B cell (primary cell): ENCODE data around the gene GORASP1. TPM values are rescaled to one million over a fixed set of nuclear protein-coding genes. Genes with fewer than 3 reads are reported as not detected.
A peak's percentile ranks its signal among the peaks of the same experiment; 100 is the strongest.

ENCODE experiments used
- ATAC-seq: fragments of 200-7000 bp; cut with Tn5 transposase; one replicate; pipeline ENCODE4 v1.10.0; 2021; ENCODE audit warnings: low read depth, mild to moderate bottlenecking, moderate number of reproducible peaks, moderate library complexity
- CTCF ChIA-PET: fragments of 350-600 bp; sonication (Branson Sonifier 250); formaldehyde crosslinking; loops from one replicate; lab custom pipeline; 2021; ENCODE audit warnings: antibody characterized with exemption, inconsistent platforms; lab: Charles Lee
- POLR2A ChIA-PET: fragments of 350-600 bp; sonication (Branson Sonifier 250); formaldehyde crosslinking; loops from one replicate; lab custom pipeline; 2021; ENCODE audit warnings: antibody characterized with exemption; lab: Charles Lee
- DNase-seq: peaks from one replicate; pipeline ENCODE4 v3.0.0; 2013
- H2AFZ ChIP-seq: 2 replicates; pipeline ENCODE4 v1.6.1; 2012; ENCODE audit warnings: mild to moderate bottlenecking, low read depth, low read length; ENCODE audit not compliant: insufficient read depth, poor library complexity, severe bottlenecking
- H3K27ac ChIP-seq, 2 donors: 1 replicate in 1 of 2; 2 replicates in 1 of 2; pipeline ENCODE4 v1.5.1; 2012 to 2013; ENCODE audit warnings: low read length in 2 of 2, mild to moderate bottlenecking in 2 of 2, moderate library complexity in 1 of 2
- H3K27me3 ChIP-seq, 4 experiments: fragments of 200-600 bp in 1 of 4; sonication (generic) in 1 of 4; replicated peaks in 1 of 4; 1 replicate in 2 of 4; 2 replicates in 2 of 4; pipeline versions ENCODE4 v1.6.1 to v1.7.0; 2013 to 2016; ENCODE audit warnings: low read length in 3 of 4, mild to moderate bottlenecking in 2 of 4, mixed read lengths in 1 of 4, moderate library complexity in 1 of 4; ENCODE audit not compliant: insufficient read depth in 4 of 4, control insufficient read depth in 3 of 4; ENCODE audit errors: control extremely low read depth in 1 of 4
- H3K36me3 ChIP-seq, 2 experiments: replicated peaks in 1 of 2; 1 replicate in 1 of 2; 2 replicates in 1 of 2; pipeline versions ENCODE4 v1.6.1 to v1.7.1; 2013; ENCODE audit warnings: low read length in 1 of 2; ENCODE audit not compliant: insufficient read depth in 2 of 2, control insufficient read depth in 1 of 2; ENCODE audit errors: control extremely low read depth in 1 of 2, extremely low read depth in 1 of 2
- H3K4me1 ChIP-seq, 2 donors: fragments of 200-600 bp in 1 of 2; sonication (generic) in 1 of 2; 1 replicate in 1 of 2; 2 replicates in 1 of 2; pipeline versions ENCODE4 v1.5.1 to v1.6.1; 2013 to 2017; ENCODE audit warnings: low read length in 2 of 2; ENCODE audit not compliant: control insufficient read depth in 2 of 2, insufficient read depth in 2 of 2
- H3K4me2 ChIP-seq: replicated peaks from 2 replicates; pipeline ENCODE3; 2012; ENCODE audit warnings: mild to moderate bottlenecking, low read depth, low read length; ENCODE audit not compliant: poor library complexity, severe bottlenecking
- H3K4me3 ChIP-seq, 5 experiments: fragments of 200-600 bp in 1 of 5; sonication (generic) in 1 of 5; 1 replicate in 3 of 5; 2 replicates in 2 of 5; pipeline versions ENCODE4 v1.5.1 to v1.7.0; 2011 to 2016; ENCODE audit warnings: low read length in 4 of 5, mild to moderate bottlenecking in 4 of 5, low read depth in 2 of 5, control low read depth in 1 of 5, moderate library complexity in 1 of 5; ENCODE audit not compliant: insufficient read depth in 1 of 5; ENCODE audit errors: control extremely low read depth in 1 of 5, extremely low read depth in 1 of 5
- H3K79me2 ChIP-seq: fragments of 200-600 bp; sonication (generic); one replicate; pipeline ENCODE4 v1.6.0; 2016; ENCODE audit warnings: low read length; ENCODE audit not compliant: control insufficient read depth, insufficient read depth
- H3K9ac ChIP-seq: fragments of 200-600 bp; sonication (generic); 2 replicates; pipeline ENCODE4 v1.6.1; 2017; ENCODE audit warnings: mild to moderate bottlenecking, low read length, moderate library complexity
- H3K9me3 ChIP-seq, 3 donors: one replicate each; pipeline versions ENCODE4 v1.6.1 to v1.7.1; 2013; ENCODE audit warnings: low read length in 2 of 3; ENCODE audit not compliant: control insufficient read depth in 2 of 3, insufficient read depth in 1 of 3; ENCODE audit errors: control extremely low read depth in 1 of 3
- H4K20me1 ChIP-seq: 2 replicates; pipeline ENCODE4 v1.6.0; 2012; ENCODE audit warnings: mild to moderate bottlenecking, low read length; ENCODE audit not compliant: insufficient read depth, control insufficient read depth, poor library complexity, severe bottlenecking
- H3K27ac Mint-ChIP-seq: one replicate; pipeline ENCODE4 v1.8.0; 2021; ENCODE audit warnings: mixed read lengths
- H3K27me3 Mint-ChIP-seq: one replicate; pipeline ENCODE4 v1.8.0; 2021; ENCODE audit warnings: mixed read lengths
- H3K4me1 Mint-ChIP-seq: one replicate; pipeline ENCODE4 v1.8.0; 2021; ENCODE audit warnings: mixed read lengths
- H3K4me3 Mint-ChIP-seq: one replicate; pipeline ENCODE4 v1.8.0; 2021; ENCODE audit warnings: mixed read lengths
- H3K9me3 Mint-ChIP-seq: one replicate; pipeline ENCODE4 v1.8.0; 2022; ENCODE audit warnings: mixed read lengths; ENCODE audit not compliant: insufficient read depth
- EZH2 ChIP-seq: IDR thresholded peaks from 2 replicates; pipeline ENCODE4 v1.6.1; 2012; ENCODE audit warnings: borderline replicate concordance, low read depth, mild to moderate bottlenecking, moderate library complexity, low read length; ENCODE audit not compliant: insufficient read depth, poor library complexity, severe bottlenecking
- WGBS: methylation state at CpG from one replicate; pipeline ENCODE4 v1.1.5; 2013; ENCODE audit warnings: missing lambda C conversion rate; ENCODE audit not compliant: insufficient coverage; 5-methylcytosine and 5-hydroxymethylcytosine counted together
- intact Hi-C: fragments of 100-400 bp; cut with micrococcal nuclease; formaldehyde crosslinking; loops from one replicate; pipeline ENCODE4 v1.10.0; 2022
- polyA plus RNA-seq: library from polyadenylated mRNA; depleted of rRNA; stranded (reverse); fragments of >200 nt; gene quantifications from 2 replicates; pipeline ENCODE4 v1.2.3, GENCODE V29; 2012
- total RNA-seq, 2 donors: library from RNA; stranded (reverse); fragments of 120-200 nt in 1 of 2; gene quantifications; 1 replicate in 1 of 2; 2 replicates in 1 of 2; pipeline versions ENCODE4 v1.2.3 to v1.2.4, GENCODE V29; 2013 to 2022
- TF ChIP-seq, protein P1 (sequence below): fragments of 200-600 bp; IDR thresholded peaks from one replicate; pipeline ENCODE4 v1.8.0; 2022; ENCODE audit warnings: antibody characterized with exemption, mild to moderate bottlenecking

GORASP1 gene
- total and polyA plus RNA-seq, 2 donors (not counting 1 experiment from before 2014, with no cell fraction given), result 81.7 to 84.0 TPM

DNA sequence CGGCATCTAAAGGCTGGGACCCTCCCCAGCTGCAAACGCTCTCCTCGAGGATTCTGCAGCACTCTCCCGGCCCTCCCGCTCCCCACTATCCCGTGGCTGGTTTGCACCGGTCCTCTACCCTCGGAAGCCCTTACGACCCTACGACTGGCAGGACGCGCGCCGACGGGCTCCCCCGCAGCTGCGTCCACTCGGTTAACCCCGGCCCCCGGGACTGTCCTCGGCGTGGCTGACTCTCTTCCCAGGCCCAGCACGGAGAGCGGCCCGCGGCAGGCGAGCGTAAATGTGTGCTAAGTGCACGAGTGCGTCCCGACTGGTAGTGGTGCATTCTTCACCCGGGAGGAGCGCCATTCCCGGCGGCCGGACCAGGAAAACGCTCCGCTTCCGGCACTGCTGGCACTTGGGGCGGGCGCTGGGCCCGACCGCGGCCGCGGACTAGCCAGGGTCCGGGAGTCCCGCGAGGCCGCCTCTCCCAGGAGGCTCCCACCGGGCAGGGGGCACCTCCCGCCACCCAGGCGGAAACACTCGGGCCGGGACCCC, 508 bp downstream of the GORASP1 start:
- DNase-seq, result no peak

More for the DNA sequence above, 508 bp downstream of the GORASP1 start:
- peak overlapping the region; percentile 4 to 99 (median 96) for H3K4me3 ChIP-seq
- peak overlapping the region; percentile 80 for H3K27ac Mint-ChIP-seq
- H3K27me3 Mint-ChIP-seq, result no peaks in the 10 kb centered on the region
- no peaks in the 10 kb centered on the region for H3K9me3 Mint-ChIP-seq
- ChIA-PET CTCF (interaction anchor here (1.1 to 5.0 kb wide), 8 partner anchors 9 to 181 kb away, joined by 3 to 44 read pairs (median 18); no protein-coding TSS in a partner anchor), POLR2A (interaction anchor here (1.0 to 2.2 kb wide), 3 partner anchors 11 to 181 kb away, joined by 3 to 8 read pairs (median 3); no protein-coding TSS in a partner anchor)
- intact Hi-C loops, result loop anchor here (1.0 to 10.0 kb wide), 3 partner anchors 56 to 972 kb away; partner anchors contain the start of genes ACAA1, MYD88, SCN11A and SLC25A38
- peaks cover 0 to 31% of the 10 kb centered on the region in 2 experiments for H3K36me3 ChIP-seq
- no peaks in the 10 kb centered on the region for H3K27me3 ChIP-seq
- under 1% methylated on average over 55 of the region's 55 CpGs for WGBS
- peak overlapping the region; percentile 92 for H3K4me2 ChIP-seq
- H3K4me1 ChIP-seq, result peaks cover 41 to 54% of the 10 kb centered on the region in 2 donors
- peak overlapping the region; percentile 88 for H3K4me3 Mint-ChIP-seq
- no peaks in the 10 kb centered on the region for H3K9me3 ChIP-seq
- H3K4me1 Mint-ChIP-seq, result peaks cover 69% of the 10 kb centered on the region
- H3K79me2 ChIP-seq, result peaks cover 43% of the 10 kb centered on the region
- peak overlapping the region; percentile 97 for H3K9ac ChIP-seq
- H2AFZ ChIP-seq, result peak overlapping the region; percentile 96
- H3K27ac ChIP-seq, result peak overlapping the region in 1 of 2 donors; percentile 88
- TF ChIP-seq, protein P1, sequence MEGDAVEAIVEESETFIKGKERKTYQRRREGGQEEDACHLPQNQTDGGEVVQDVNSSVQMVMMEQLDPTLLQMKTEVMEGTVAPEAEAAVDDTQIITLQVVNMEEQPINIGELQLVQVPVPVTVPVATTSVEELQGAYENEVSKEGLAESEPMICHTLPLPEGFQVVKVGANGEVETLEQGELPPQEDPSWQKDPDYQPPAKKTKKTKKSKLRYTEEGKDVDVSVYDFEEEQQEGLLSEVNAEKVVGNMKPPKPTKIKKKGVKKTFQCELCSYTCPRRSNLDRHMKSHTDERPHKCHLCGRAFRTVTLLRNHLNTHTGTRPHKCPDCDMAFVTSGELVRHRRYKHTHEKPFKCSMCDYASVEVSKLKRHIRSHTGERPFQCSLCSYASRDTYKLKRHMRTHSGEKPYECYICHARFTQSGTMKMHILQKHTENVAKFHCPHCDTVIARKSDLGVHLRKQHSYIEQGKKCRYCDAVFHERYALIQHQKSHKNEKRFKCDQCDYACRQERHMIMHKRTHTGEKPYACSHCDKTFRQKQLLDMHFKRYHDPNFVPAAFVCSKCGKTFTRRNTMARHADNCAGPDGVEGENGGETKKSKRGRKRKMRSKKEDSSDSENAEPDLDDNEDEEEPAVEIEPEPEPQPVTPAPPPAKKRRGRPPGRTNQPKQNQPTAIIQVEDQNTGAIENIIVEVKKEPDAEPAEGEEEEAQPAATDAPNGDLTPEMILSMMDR, result no peak
- no peak for TF ChIP-seq EZH2
- H4K20me1 ChIP-seq, result peaks cover 19% of the 10 kb centered on the region
- ATAC-seq, result no peak
